Posterior vena cava (tissue), 2 donors: ENCODE results near the gene MZT2A. TPM values are rescaled to one million over a fixed set of nuclear protein-coding genes. Genes with fewer than 3 reads are reported as not detected.
"Not testable (repeated sequence)": the region's sequence is repeated elsewhere in the genome, so short reads cannot be mapped to it uniquely, and the experiment has no call there.

ENCODE experiments used
- DNase-seq: peaks from one replicate; pipeline ENCODE4 v3.0.0-alpha.2; 2020; ENCODE audit warnings: low spot score
- intact Hi-C, 2 donors: fragments of 100-400 bp; cut with DNase I; formaldehyde crosslinking; loops; one replicate each; pipeline versions ENCODE4 v1.14.1 to v1.14.2; 2022 to 2023
- total RNA-seq, 2 donors: library from RNA; stranded (reverse); fragmentation: NEBNext Ultra II Directional; extraction: Animal tissue kit (Norgen Biotek cat#: 25700); gene quantifications; one replicate each; pipeline ENCODE4 v1.2.1, GENCODE V29; 2021
- donor health status: DM: yes; HTN: yes; CAD: no.
- donor health status: DM: yes; HTN: yes; CAD: no.

MZT2A gene
- total RNA-seq, 2 donors from 2014 or later = 42.8 to 44.5 TPM

DNA sequence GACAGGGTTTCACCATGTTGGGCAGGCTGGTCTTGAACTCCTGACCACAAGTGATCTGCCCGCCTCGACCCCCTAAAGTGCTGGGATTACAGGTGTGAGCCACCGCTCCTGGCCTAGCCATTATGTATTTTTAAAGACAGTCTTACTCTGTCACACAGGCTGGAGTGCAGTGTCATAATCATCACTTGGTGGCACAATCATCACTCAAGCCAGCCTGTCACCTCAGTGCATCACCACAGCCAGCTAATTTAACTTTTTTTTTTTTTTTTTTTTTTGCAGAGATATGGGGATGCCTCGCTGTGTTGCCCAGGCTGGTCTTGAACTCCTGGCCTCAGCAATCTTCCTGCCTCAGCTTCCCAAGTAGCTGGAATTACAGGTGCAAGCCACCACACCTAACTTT lies 11.4 kb upstream of the MZT2A start:
- DNase-seq, intact Hi-C loops: not testable (repeated sequence)

DNA sequence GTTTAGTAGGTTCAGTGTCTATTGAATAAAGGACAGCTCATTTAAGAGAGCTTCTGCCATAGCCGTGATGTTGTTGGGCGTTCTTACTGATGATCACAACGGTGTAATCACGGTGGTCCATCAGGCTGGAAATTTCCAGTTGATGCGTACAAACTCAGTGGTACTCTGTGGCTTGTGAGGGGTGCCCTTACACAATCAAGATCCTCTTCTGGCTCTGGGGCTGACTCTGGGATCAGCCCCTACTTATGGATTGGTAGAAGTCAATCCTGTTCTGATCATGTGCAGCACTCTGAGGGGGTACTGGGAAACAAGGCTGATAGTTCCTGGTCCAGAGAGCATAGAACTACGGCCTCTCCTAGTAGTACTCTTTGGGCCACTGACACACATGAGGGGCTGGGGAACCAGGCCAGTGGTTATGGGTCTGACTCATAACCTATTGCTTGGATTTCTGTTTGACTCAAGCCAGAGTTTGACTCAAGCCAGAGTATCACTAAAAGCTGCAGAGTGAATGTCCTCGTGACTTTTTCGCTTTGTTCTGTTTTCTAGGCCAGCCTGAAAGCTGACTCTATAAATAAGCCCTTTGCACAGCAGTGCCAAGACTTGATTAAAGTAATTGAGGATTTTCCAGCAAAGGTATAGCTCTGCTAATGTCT lies 6.2 kb upstream of the MZT2A start:
- DNase-seq, intact Hi-C loops: not testable (repeated sequence)

DNA sequence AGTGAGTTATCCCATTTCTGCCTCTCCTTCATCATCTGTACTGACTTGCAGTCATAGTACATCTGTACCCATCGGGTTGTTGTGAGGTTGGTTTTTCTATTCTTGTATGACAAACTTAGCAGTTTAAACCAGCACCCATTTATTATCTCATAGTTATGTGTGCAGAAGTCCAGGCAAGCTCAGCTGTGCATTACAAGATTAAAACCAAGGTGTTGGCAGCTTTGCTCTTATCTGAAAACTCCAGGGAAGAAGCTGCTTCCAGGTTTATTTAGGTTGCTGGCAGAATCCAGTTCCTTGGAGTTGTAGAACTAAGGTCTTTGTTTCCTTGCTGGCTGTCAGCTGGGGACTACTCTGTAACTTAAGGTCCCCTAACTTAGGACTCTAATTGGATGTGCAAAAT lies 3.3 kb upstream of the MZT2A start:
- intact Hi-C loops = not testable (repeated sequence)

DNA sequence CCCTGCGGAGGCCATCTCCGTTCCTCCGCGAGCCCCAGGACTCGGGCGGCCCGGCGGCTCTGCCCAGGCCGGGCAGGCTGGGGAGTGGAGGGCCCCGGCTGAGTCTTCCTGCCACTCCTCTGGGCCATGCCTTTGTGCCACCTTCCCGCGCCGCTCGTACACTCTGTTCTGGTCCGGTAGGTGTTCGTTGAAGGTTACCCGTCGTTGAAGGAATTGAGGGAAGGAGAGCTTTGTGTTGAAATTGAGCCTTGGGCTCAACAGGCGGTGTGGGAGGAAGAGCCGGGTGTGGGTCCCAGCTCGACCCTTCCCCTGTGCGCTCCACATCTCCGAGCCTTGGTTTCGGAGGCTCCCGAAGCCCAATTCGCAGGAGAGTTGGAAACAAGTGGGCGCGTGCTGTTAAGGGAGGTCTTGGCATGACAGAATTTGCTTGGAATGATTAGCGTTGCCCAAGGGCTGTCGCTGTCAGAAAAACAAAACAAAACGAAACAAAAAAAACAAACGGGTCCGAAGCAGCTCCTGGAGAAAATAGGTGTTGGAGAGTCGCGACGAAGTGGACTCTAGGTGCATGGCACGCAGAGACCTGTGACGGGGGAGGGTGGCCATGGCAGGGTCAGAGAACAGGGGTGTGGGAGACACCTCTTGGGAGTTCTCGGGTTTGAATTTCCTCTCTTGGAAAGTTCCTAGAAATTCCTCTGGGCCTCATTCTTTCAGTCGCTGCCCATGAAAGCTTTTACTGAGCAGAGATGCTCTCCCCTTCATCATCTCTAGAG lies 1.2 kb upstream of the MZT2A start:
- intact Hi-C loops = no loop called here
- no peak for DNase-seq

More for the DNA sequence above, 3.3 kb upstream of the MZT2A start:
- DNase-seq = not testable (repeated sequence)

DNA sequence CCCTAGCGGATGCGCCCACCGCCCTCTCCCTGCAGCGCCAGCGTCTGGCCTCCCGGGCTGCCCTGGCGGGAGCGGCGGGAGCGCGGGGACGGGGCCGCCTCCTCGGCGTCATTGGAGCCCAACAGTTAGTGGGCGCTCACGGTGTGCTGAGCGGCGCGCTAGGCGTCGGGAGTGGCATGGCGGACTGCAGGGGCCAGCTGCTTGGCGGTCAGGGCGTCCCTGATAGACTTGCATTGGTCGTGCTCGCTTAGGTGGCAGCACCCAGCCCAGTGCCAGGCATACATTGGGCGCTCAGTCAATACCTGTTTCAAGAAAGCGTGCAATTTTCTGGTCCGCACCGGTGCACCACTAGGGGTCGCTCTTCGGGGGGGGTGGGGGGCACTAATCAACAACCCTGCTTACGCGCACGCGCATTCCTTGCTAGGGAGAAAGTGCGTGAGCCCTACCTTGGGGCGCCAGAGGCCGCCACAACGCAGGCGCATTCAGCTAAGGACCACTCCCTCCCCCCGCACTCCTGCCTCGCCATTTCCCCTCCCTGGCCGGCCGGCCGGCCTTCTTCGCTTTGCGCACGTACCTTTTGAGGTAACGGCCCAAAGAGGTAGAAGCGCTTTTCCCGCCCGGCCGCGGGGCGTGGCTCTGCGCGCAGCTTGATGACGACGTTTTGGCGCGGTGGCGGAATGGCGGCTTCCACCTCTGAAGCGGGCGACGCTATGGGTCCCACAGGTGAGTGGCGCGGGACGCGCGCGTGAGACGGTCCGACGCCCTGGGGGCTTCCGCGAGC lies 411 bp upstream of the MZT2A start:
- intact Hi-C loops = no loop called here
- peak; percentile 97 for DNase-seq

DNA sequence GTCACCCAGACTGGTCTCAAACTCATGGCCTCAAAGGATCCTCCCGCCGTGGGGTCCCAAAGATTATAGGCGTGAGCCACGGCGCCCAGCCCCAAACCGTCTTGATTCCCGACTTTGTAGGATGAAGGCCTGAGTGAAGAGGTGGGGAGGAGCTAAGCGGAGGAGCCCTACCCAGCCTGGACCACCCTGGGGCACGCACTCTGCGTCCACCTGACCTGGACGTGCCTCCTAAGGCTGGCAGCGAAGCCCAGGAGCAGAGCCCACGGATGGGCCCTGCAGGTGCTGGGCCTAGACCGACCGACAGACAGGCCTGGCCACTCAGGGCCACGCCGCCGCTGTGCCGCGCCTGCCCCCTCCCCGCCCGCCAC lies 744 bp downstream of the MZT2A start:
- intact Hi-C loops = not testable (repeated sequence)

DNA sequence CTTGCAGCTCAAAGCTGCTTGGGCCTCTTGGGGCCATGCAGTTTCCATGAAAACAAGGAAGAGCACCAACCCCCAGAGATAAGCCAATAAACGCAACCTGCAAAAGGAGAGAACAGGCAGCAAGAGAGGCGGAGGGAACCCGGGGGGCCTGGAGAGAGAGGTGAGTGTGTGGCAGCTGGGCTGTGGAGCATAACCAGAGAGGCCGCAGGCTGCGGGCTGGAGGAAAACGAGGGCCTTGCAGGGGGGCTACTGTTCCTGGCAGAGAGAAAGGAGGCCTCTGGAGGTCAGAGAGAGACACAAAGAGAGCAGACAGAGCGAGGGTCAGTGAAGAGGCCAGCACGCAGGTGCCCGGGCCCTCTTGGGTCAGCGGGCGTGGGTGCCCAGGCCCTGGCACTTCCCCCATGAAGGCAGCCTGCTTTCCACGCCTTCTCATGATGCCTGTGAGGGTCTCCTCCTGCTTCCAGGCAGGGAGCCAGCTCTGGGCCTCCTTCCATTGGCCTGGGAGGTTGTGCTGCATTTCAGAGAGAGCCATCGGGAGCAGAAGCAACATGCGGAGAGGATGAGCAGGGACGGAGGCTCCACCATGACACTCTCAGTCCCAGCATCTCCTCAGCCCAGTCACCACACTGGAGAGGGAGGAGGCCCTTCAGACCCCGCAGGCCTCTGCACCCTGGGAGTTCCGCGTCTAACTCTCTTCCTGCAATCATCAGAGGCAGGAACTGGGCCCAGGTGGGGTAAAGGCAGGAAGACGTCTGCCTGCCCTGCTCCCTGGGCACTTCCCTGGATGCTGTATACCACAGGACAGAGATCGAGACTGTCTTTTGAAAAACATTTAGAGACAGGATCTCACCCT lies 1.4 kb downstream of the MZT2A start:
- DNase-seq, intact Hi-C loops: not testable (repeated sequence)

More for the DNA sequence above, 744 bp downstream of the MZT2A start:
- not testable (repeated sequence) for DNase-seq

DNA sequence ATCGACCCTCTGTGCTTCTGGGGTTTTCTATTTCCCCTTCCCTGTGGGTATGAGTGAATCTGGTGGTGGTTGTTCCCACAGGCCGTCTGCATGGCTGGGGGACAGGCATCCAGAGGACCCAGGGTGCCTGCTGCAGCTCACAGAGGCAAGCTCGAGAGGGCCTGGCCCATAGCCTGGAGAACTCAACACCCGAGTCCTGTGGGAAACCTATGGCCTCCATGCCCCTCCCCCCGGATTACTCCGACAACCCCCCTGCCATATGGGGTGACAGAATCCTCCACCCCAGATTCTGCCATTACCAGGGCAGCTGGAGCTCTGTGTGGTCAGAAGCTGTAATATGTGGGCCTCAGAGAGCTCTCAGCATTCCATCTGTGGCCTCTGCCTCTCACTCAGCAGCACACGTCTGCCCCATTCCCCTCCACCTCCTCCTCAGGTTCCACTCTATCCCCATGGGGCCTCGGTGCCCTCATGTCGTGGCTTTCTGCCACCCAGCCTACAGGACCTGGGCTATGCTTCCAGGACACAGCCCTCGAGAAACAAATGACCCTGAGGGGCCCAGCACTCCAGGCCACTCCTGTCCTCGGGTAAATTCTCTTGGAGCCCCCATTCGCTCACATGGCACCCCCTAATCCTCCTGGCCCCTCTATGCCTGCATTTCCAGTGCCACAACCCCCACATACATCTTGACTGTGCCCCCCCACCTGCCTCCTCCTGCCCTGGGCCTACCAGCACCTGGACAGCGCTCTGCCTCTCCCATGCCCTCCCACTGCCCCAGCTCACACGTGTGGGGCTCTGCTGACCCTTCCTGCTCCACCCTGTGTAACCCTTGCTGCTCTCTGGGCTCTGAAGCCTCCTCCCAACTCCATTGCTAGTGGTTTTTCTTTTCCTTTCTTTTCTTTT lies 3.6 kb downstream of the MZT2A start:
- intact Hi-C loops = no loop called here
- peak; percentile 58 for DNase-seq

DNA sequence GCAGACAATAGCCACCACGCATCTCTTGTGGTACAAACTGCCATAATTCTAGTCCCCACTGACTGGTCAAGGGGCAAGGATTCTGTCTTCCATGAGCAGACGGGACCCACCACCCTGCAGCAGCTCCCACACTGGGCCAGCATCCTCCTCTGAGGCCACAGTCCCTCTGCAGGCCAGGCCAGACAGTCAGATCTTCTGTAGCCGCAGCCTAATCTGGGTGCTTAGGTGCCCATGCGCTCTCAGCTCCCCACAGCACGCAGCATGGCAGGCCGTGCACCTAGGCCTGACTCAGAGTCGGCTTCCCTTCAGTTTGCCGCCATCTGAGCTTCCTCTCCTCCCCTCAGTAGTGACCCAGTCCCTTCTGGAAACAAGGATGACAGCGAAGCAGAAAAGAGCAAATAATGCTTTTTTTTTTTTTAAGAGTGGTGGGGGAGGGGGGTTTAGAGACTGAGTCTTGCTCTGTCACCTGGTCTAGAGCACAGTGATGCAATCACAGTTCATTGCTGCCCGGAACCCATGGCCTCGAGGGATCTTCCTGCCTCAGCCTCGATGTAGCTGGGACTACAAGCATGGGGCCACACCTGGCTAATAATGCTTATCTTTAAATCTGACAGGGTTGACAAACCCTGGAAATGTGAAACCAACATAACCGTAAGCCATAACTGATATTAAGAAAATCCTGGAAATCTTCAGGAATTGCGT lies 5.8 kb downstream of the MZT2A start:
- intact Hi-C loops = not testable (repeated sequence)
- DNase-seq = peak; percentile 31

DNA sequence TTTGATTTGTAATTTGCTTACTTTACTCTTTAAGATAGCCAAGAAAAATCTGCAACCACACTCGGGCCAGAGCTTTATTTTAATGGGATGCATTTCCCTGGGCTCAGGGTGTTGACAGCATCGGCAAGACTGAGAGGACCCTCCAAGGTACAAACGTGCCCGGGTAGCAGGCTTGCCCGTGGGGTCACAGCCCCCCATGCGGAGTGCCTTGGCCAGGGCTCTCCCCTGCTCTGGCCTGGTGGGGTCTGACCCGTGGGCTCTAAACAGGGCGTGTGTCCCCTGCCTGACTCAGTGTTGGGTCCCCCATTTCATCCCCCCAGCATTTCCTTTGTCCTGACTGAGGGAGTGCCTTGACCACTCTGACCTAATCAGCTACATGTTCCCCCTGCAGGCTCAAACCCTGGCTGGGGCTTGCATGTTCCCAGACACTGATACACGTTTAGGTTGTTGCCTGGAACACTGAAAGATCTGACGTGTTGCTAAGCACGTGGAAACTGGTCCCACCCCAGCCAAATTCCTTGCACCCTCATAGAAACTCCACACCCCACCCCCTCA lies 7.2 kb downstream of the MZT2A start:
- intact Hi-C loops = not testable (repeated sequence)
- peak; percentile 61 for DNase-seq

DNA sequence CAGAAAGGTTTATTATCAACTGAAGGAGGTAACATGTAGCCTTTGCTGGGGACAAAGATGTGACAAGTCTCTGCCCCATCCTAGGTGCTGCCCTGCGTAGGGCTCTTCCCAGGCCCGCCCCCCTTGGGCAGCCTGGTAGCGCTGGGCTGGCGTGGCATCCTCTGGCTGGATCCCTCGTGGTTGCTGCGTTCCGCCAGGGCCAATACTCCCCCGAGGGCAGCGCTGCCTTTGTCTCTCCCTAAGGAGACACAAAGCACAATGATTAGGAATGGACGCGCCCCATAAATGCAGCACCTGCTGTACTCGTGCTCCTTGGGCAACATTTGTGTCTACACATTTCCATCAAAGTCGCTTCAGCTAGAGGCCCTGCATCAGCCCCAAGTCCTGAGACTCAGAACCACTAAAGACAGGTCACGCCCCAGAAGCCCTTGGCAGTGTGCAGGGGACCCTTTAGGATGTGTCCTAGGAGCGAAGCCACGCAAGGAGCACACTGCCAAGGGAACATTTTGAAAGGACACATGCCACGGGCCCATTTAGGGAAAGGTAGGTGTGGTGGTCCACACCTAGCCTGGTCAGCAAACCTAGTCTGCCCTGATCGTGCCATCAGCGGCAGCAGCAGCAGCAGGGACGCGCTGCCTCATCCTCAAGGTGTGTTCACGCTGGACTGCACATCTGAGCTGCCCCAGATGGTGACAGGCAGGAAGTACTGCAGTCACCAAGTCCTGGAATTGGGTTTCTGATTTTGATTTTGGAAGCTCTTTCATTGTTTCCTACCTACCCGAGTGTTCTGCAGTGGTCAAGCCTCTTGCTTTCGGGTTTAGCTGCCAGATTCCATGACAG lies 8.0 kb downstream of the MZT2A start:
- peak; percentile 43 for DNase-seq
- intact Hi-C loops = not testable (repeated sequence)

DNA sequence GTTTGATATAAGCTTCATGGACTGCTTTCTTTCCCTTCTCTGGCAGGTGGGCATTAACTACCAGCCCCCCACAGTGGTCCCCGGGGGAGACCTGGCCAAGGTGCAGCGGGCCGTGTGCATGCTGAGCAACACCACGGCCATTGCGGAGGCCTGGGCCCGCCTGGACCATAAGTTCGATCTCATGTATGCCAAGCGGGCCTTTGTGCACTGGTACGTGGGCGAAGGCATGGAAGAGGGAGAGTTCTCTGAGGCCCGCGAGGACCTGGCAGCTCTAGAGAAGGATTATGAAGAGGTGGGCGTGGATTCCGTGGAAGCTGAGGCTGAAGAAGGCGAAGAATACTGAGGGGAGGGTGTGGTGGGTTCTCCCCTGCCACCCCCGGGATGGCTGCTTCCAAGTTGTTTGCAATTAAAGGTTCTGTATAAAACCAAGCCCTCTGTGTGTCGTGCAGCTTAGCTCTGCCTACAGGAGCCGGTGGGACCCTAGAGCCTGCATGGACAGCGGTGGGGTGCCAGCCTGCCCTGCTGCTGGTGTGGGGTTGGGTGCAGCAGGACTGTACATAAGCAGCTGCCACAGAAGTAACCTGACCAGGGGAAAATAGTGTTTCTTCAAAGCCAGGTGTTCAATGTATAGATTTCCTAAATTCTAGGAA lies 9.6 kb downstream of the MZT2A start:
- intact Hi-C loops = not testable (repeated sequence)
- DNase-seq = peak; percentile 52

DNA sequence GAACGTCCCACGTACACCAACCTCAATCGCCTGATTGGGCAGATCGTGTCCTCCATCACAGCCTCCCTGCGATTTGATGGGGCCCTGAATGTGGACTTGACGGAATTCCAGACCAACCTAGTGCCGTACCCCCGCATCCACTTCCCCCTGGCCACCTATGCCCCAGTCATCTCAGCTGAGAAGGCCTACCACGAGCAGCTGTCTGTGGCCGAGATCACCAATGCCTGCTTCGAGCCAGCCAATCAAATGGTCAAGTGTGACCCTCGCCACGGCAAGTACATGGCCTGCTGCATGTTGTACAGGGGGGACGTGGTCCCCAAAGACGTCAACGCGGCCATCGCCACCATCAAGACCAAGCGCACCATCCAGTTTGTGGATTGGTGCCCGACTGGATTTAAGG lies 11.8 kb downstream of the MZT2A start:
- DNase-seq, intact Hi-C loops: not testable (repeated sequence)

DNA sequence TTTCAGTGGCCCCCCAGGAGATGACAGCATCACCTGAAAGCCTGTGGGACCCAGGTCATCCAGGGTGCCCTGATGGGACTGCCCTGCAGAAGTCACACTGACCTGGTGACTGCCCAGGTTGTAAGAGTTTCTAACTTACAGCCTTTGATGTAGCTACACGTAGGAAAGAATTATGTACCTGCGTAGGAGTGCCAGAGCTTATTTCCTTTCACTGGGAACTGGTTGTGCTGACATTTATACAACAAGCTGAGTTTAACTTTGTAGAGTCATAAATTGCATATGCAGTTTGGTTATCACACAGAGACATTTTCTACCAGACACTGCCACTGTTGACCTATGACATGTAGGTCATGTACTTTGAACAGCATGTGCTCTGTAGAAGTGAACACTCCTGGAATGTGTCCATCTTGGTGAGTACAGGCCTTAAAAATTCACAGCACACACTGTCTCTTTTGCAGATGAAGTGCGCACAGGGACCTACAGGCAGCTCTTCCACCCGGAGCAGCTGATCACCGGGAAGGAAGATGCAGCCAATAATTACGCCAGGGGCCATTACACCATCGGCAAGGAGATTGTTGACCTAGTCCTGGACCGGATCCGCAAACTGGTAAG lies 13.2 kb downstream of the MZT2A start:
- not testable (repeated sequence) for DNase-seq
- intact Hi-C loops = loop anchor here in 1 of 2 donors (10.0 kb wide), 1 partner anchor 516 kb away; no protein-coding TSS in a partner anchor
